Upper lobe of left lung (tissue), 6 donors: Measurements from ENCODE around the gene RPL7A. TPM values are rescaled to one million over a fixed set of nuclear protein-coding genes. Genes with fewer than 3 reads are reported as not detected.

Source experiments
- ATAC-seq, 2 donors: fragments of 200-7000 bp; cut with Tn5 transposase; one replicate each; pipeline ENCODE4 v1.9.1; 2022; ENCODE audit warnings: mild to moderate bottlenecking in 2 of 2, moderate library complexity in 2 of 2; ENCODE audit not compliant: low FRiP score in 2 of 2
- DNase-seq, 2 donors: peaks; one replicate each; pipeline ENCODE4 v3.0.0-alpha.2; 2019 to 2020
- H3K27ac ChIP-seq, 4 donors: fragments of 200-600 bp; sonication (generic); one replicate each; pipeline ENCODE4 v1.5.1; 2016 to 2019
- H3K27me3 ChIP-seq, 4 donors: fragments of 200-600 bp; sonication (generic); one replicate each; pipeline ENCODE4 v1.5.1; 2017 to 2019
- H3K36me3 ChIP-seq, 4 donors: fragments of 200-600 bp; sonication (generic); one replicate each; pipeline ENCODE4 v1.5.1; 2016 to 2019
- H3K4me1 ChIP-seq, 4 donors: fragments of 200-600 bp; sonication (generic); one replicate each; pipeline ENCODE4 v1.5.1; 2018 to 2019
- H3K4me3 ChIP-seq, 4 donors: fragments of 200-600 bp; sonication (generic); one replicate each; pipeline ENCODE4 v1.5.1; 2017 to 2019; ENCODE audit warnings: mild to moderate bottlenecking in 2 of 4, moderate library complexity in 1 of 4
- H3K9me3 ChIP-seq, 4 donors: fragments of 200-600 bp; sonication (generic); one replicate each; pipeline ENCODE4 v1.5.1; 2018 to 2019
- EP300 ChIP-seq, 4 donors: sonication (generic); formaldehyde crosslinking; IDR thresholded peaks; one replicate each; pipeline ENCODE4 v1.5.1; 2017; ENCODE audit warnings: antibody characterized with exemption in 4 of 4, control low read depth in 2 of 4
- POLR2A ChIP-seq, 4 donors: fragments of 450-650 bp; IDR thresholded peaks; one replicate each; pipeline ENCODE4 v1.5.1; 2016 to 2017; ENCODE audit warnings: antibody characterized with exemption in 4 of 4, mild to moderate bottlenecking in 2 of 4
- POLR2AphosphoS5 ChIP-seq, 2 donors: sonication (generic); formaldehyde crosslinking; IDR thresholded peaks; one replicate each; pipeline ENCODE4 v1.5.1; 2017; ENCODE audit warnings: antibody characterized with exemption in 2 of 2
- WGBS, 2 donors: methylation state at CpG; one replicate each; pipeline ENCODE4 v1.1.5; 2017 to 2018; 5-methylcytosine and 5-hydroxymethylcytosine counted together
- total RNA-seq, 6 donors: library from RNA; depleted of rRNA in 4 of 6; stranded (reverse); fragments of >200 nt in 4 of 6; gene quantifications; one replicate each; pipeline versions ENCODE4 v1.1.0 to v1.2.1, GENCODE V29; 2016 to 2021
- TF ChIP-seq, protein P1 (sequence below), 6 experiments: fragments of 450-650 bp in 4 of 6; fragments of 200-600 bp in 2 of 6; sonication (generic) in 2 of 6; IDR thresholded peaks; one replicate each; pipeline ENCODE4 v1.5.1; 2016 to 2019; ENCODE audit warnings: antibody characterized with exemption in 6 of 6
- donor health status: DM: no; HTN: no; CAD: no; lungs with moderate emphysema.
- donor health status: DM: no; HTN: yes; CAD: no; lungs with severe emphysema.

RPL7A gene
- total RNA-seq, 6 donors from 2014 or later = 840 to 1,613 (median 1,352) TPM

DNA sequence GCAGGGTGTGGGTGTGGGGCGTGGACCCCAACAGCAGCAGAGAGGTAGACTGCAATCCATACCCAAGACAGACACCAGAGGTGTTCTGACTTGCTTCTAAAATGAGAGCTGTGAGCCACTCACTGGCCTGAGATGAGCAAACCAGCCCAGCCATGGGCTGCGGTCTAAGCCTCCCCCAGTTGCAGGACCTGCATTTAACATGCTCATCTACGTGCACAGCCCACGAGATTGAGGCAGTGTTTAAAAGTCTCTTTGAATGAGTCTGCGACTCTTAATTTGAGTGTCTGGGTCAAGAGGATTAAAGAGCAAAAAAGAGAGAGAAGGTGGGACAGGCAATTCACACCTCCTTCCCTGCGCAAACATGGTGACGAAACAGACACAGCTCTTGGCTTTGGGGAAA is 21.9 kb downstream of the RPL7A start:
- ATAC-seq = peak in 1 of 2 donors; percentile 46
- H3K4me1 ChIP-seq = peaks cover 62 to 74% (median 68%) of the 10 kb centered on the region in 4 donors

DNA sequence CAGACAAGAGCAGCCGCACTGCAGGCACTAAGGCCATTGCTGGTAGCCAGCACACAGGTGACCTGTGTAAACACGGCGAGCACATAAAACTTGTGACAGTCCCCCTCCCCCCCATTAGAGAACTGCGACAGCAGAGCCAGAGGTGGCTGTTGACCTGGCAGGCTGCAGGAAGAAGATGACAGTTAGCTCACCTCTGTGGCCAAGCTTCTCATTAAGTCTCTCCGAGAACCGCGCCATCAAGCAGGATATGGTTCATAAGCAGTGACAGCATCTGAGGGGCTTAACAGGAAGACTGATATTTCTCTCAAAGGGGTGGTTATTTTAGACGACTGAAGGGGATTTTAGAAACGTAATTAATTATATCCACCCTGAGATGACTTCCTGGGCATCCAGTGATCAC is 22.7 kb downstream of the RPL7A start:
- Histone ChIP-seq H3K36me3 (peaks cover 13 to 56% (median 24%) of the 10 kb centered on the region in 4 donors), H3K27me3 (no peaks in the 10 kb centered on the region), H3K9me3 (no peaks in the 10 kb centered on the region), H3K4me1 (peaks cover 62 to 75% (median 67%) of the 10 kb centered on the region in 4 donors), H3K27ac (peak overlapping the region; percentile 10 to 63 (median 43)), H3K4me3 (peak overlapping the region in 1 of 4 donors; percentile 8)
- ATAC-seq (no peak), DNase-seq (peak in 1 of 2 donors; percentile 28)
- TF ChIP-seq POLR2AphosphoS5 (IDR thresholded peaks at IDR 0.05) (no peak), EP300 (IDR thresholded peaks at IDR 0.05) (no peak), POLR2A (IDR thresholded peaks at IDR 0.05) (peak in 1 of 4 donors; percentile 6)
- WGBS, 2 donors = 63 to 66% methylated on average over 6 to 9 of the region's 9 CpGs

More for the DNA sequence above, 21.9 kb downstream of the RPL7A start:
- peak overlapping the region; percentile 10 to 63 (median 36) for H3K27ac ChIP-seq
- H3K36me3 ChIP-seq = peaks cover 19 to 63% (median 31%) of the 10 kb centered on the region in 4 donors
- TF ChIP-seq EP300 (IDR thresholded peaks at IDR 0.05) (no peak), POLR2AphosphoS5 (IDR thresholded peaks at IDR 0.05) (no peak), POLR2A (IDR thresholded peaks at IDR 0.05) (no peak)
- TF ChIP-seq, protein P1, sequence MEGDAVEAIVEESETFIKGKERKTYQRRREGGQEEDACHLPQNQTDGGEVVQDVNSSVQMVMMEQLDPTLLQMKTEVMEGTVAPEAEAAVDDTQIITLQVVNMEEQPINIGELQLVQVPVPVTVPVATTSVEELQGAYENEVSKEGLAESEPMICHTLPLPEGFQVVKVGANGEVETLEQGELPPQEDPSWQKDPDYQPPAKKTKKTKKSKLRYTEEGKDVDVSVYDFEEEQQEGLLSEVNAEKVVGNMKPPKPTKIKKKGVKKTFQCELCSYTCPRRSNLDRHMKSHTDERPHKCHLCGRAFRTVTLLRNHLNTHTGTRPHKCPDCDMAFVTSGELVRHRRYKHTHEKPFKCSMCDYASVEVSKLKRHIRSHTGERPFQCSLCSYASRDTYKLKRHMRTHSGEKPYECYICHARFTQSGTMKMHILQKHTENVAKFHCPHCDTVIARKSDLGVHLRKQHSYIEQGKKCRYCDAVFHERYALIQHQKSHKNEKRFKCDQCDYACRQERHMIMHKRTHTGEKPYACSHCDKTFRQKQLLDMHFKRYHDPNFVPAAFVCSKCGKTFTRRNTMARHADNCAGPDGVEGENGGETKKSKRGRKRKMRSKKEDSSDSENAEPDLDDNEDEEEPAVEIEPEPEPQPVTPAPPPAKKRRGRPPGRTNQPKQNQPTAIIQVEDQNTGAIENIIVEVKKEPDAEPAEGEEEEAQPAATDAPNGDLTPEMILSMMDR (IDR thresholded peaks at IDR 0.05) = no peak
- H3K27me3 ChIP-seq = no peaks in the 10 kb centered on the region
- H3K4me3 ChIP-seq = no peak overlapping the region
- DNase-seq = no peak
- WGBS, 2 donors = 48 to 61% methylated on average over 5 to 7 of the region's 7 CpGs
- H3K9me3 ChIP-seq = no peaks in the 10 kb centered on the region

DNA sequence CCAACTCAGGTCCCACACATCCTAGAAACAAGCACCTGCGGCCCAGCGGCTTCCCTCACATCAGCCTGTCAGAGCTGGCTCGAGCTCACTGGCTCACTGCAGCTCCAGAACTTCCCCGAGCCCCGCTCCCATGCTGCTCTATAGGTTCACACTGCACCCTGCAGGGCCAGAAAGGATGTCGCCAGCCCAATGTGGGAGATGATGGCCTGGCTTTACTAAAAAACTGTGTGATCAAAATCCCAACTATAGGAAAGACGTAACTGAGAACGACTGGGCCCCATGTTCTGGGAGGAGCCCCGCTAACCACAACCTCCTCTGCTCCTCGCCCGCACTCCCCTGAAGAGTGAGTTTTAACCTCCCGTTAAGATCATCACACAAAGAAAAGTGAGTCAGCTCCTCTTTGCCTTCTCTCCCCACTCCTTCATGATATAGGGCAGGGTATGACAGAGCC is 23.3 kb downstream of the RPL7A start:
- H3K4me1 ChIP-seq = peaks cover 62 to 75% (median 67%) of the 10 kb centered on the region in 4 donors

DNA sequence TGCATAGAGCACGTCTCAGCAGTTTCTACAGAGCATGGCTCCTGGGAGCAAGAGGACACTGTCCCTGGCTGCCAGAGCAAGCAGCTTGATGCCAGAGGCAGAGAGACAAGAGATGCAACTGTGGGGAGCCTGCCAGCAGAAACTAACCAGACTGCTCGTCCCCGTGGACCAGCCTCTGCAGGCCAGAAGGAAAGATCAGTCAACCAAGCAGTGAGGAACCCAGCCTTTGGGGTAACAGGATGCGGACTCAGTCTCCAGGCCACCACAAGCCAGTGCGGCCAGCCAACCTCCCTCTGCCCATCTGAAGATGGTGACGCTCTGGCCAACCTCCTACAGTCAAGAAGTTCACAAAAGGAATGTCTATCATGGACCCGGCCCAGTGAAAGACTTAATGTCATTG is 24.1 kb downstream of the RPL7A start:
- no peak for ATAC-seq
- TF ChIP-seq EP300 (IDR thresholded peaks at IDR 0.05) = no peak
- TF ChIP-seq POLR2A (IDR thresholded peaks at IDR 0.05) = no peak
- TF ChIP-seq, protein P1 (IDR thresholded peaks at IDR 0.05) = no peak
- no peak for TF ChIP-seq POLR2AphosphoS5 (IDR thresholded peaks at IDR 0.05)

More for the DNA sequence above, 23.3 kb downstream of the RPL7A start:
- ATAC-seq (no peak), DNase-seq (no peak)
- Histone ChIP-seq H3K27me3 (no peaks in the 10 kb centered on the region), H3K36me3 (peaks cover 9 to 50% (median 18%) of the 10 kb centered on the region in 4 donors), H3K9me3 (no peaks in the 10 kb centered on the region), H3K4me3 (peak overlapping the region in 2 of 4 donors; percentile 0 to 8), H3K27ac (peak overlapping the region in 2 of 4 donors; percentile 62 to 63)
- TF ChIP-seq, protein P1 (IDR thresholded peaks at IDR 0.05) = no peak
- TF ChIP-seq POLR2AphosphoS5 (IDR thresholded peaks at IDR 0.05) = no peak
- no peak for TF ChIP-seq EP300 (IDR thresholded peaks at IDR 0.05)
- no peak for TF ChIP-seq POLR2A (IDR thresholded peaks at IDR 0.05)
- 54 to 69% methylated on average over 12 of the region's 12 CpGs for WGBS, 2 donors

DNA sequence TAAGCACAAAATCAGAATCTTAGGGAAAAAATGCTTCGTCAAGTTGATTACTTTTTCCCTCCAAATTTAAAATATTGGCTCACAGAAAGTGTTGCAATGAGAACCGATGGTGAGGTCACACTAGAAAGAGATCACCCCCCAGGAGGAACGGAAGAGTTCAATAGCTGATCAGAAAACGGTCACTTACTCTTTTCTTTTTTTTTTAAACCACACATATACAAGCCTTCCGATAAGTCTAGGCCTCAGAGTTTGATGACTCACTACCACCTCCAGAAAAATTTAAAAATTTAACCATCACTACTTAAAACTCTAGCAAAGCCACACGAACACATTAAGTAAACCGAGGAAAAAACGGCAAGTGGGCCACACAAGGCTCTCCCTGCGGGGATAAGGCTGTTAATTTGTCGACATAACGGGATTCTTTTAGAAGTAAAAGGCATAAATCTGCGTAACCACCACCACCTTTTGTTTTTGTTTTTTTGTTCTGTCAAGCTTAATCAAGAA is 26.6 kb downstream of the RPL7A start:
- DNase-seq (no peak), ATAC-seq (no peak)
- peaks cover 43 to 59% (median 56%) of the 10 kb centered on the region in 4 donors for H3K4me1 ChIP-seq
- H3K27ac ChIP-seq = peak overlapping the region; percentile 95 to 100 (median 96)
- H3K27me3 ChIP-seq = no peaks in the 10 kb centered on the region
- WGBS, 2 donors = 15 to 16% methylated on average over 12 of the region's 12 CpGs
- no peaks in the 10 kb centered on the region for H3K9me3 ChIP-seq
- H3K36me3 ChIP-seq = peaks cover 0 to 20% (median 7%) of the 10 kb centered on the region in 4 donors
- TF ChIP-seq POLR2A (IDR thresholded peaks at IDR 0.05) = no peak
- TF ChIP-seq POLR2AphosphoS5 (IDR thresholded peaks at IDR 0.05) = no peak
- TF ChIP-seq EP300 (IDR thresholded peaks at IDR 0.05) = no peak
- TF ChIP-seq, protein P1 (IDR thresholded peaks at IDR 0.05) = no peak
- H3K4me3 ChIP-seq = peak overlapping the region; percentile 70 to 96 (median 82)

More for the DNA sequence above, 24.1 kb downstream of the RPL7A start:
- H3K4me3 ChIP-seq = no peak overlapping the region
- peaks cover 62 to 82% (median 74%) of the 10 kb centered on the region in 4 donors for H3K4me1 ChIP-seq
- no peak for DNase-seq
- WGBS, 2 donors = 87 to 88% methylated on average over 6 to 7 of the region's 7 CpGs
- no peaks in the 10 kb centered on the region for H3K9me3 ChIP-seq
- peak overlapping the region in 1 of 4 donors; percentile 62 for H3K27ac ChIP-seq
- H3K27me3 ChIP-seq = no peaks in the 10 kb centered on the region
- peaks cover 4 to 41% (median 10%) of the 10 kb centered on the region in 4 donors for H3K36me3 ChIP-seq
